Effector memory CD4-positive, alpha-beta T cell (primary cell): ENCODE measurements around the gene RIC8B.
"Not testable (repeated sequence)": the region's sequence is repeated elsewhere in the genome, so short reads cannot be mapped to it uniquely, and the experiment has no call there.

Experiments
- DNase-seq, 3 donors: peaks; one replicate each; pipeline ENCODE4 v3.0.0-alpha.2; 2020
- H3K27ac ChIP-seq: 2 replicates; pipeline ENCODE4 v1.7.0; 2013; ENCODE audit warnings: mild to moderate bottlenecking, low read length, moderate library complexity; ENCODE audit not compliant: insufficient read depth, poor library complexity, severe bottlenecking
- H3K27me3 ChIP-seq: replicated peaks from 2 replicates; pipeline ENCODE4 v1.7.0; 2013; ENCODE audit warnings: mild to moderate bottlenecking, low read length; ENCODE audit not compliant: insufficient read depth, control insufficient read depth, poor library complexity, severe bottlenecking
- H3K36me3 ChIP-seq: 2 replicates; pipeline ENCODE4 v1.7.0; 2013; ENCODE audit warnings: mild to moderate bottlenecking, low read length, moderate library complexity; ENCODE audit not compliant: control insufficient read depth, insufficient read depth
- H3K4me1 ChIP-seq: 2 replicates; pipeline ENCODE4 v1.7.0; 2013; ENCODE audit warnings: low read length, mild to moderate bottlenecking; ENCODE audit not compliant: control insufficient read depth, insufficient read depth, poor library complexity, severe bottlenecking
- H3K4me3 ChIP-seq: 2 replicates; pipeline ENCODE4 v1.7.0; 2013; ENCODE audit warnings: low read length, low read depth, mild to moderate bottlenecking; ENCODE audit not compliant: insufficient read depth, poor library complexity, severe bottlenecking
- H3K9me3 ChIP-seq: 2 replicates; pipeline ENCODE4 v1.7.0; 2013; ENCODE audit warnings: mild to moderate bottlenecking, low read length, moderate library complexity; ENCODE audit not compliant: control insufficient read depth
- total RNA-seq, 3 donors: gene quantifications; one replicate each; lab custom pipeline; 2026; lab: John Stamatoyannopoulos, UW

The RIC8B gene
- total RNA-seq, result 33.0 to 44.3 (median 33.9) reads per million in 3 donors

GRCh38 chr12:106774005-106774807 is at the start of gene RIC8B:
RIC8B (plus strand) TSS chr12:106774682; CDS start chr12:106774746, 64 bp downstream.
- H3K36me3 ChIP-seq, result no peaks in the 10 kb centered on the region
- peaks cover 3% of the 10 kb centered on the region for H3K4me1 ChIP-seq
- H3K9me3 ChIP-seq, result no peaks in the 10 kb centered on the region
- H3K27me3 ChIP-seq, result no peaks in the 10 kb centered on the region
- DNase-seq, result peak; percentile 58 to 70 (median 61)
- H3K4me3 ChIP-seq, result peak within 1 kb of the TSS; percentile 74
- peak within 1 kb of the TSS; percentile 83 for H3K27ac ChIP-seq

DNA sequence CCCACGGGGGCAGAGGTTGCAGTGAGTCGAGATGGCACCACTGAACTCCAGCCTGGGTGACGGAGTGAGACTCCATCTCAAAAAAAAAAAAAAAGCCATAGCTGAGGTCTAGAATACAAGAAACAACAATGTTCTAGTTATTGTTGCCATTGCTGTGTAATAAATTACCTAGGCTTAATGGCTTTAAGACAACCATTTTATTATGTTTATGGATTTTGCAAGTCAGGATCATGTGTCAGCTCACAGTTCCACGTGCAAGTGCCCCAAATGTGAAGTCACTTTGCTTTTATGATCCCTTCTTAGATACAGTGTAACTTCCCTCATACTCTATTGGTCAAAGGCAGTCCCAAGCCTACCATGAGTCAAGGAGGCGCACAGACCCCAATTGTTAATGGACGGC is 49.5 kb upstream of the RIC8B start:
- Histone ChIP-seq H3K36me3 (no peaks in the 10 kb centered on the region), H3K4me1 (no peaks in the 10 kb centered on the region)
- DNase-seq, result no peak

DNA sequence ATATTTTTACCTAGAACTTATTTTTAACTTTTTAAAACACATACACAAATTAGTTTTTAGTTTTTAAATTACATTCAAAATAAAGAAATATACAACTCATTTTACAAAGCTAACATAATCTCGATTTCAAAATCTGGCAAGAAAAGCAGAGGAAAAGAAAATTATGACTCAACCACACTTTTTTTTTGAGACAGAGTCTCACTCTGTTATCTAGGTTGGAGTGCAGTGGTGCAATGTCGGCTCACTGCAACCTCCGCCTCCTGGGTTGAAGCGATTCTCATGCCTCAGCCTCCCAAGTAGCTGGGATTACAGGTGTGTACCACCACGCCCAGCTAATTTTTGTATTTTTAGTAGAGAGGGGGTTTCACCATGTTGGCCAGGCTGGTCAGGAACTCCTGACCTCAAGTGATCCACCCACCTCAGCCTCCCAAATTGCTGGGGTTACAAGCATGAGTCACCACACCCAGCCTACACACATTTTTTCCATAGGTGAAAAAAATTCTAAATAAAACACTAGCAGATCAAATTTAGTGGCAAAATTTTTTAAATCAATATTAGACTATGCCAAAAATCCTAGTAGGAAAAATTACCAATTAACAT is 47.8 kb upstream of the RIC8B start:
- not testable (repeated sequence) for H3K9me3 ChIP-seq, H3K27ac ChIP-seq, H3K4me1 ChIP-seq, H3K27me3 ChIP-seq, H3K36me3 ChIP-seq, H3K4me3 ChIP-seq, DNase-seq

More for the DNA sequence above, 49.5 kb upstream of the RIC8B start:
- Histone ChIP-seq H3K27me3 (no peaks in the 10 kb centered on the region), H3K9me3 (no peaks in the 10 kb centered on the region), H3K4me3 (no peak overlapping the region), H3K27ac (no peak overlapping the region)

DNA sequence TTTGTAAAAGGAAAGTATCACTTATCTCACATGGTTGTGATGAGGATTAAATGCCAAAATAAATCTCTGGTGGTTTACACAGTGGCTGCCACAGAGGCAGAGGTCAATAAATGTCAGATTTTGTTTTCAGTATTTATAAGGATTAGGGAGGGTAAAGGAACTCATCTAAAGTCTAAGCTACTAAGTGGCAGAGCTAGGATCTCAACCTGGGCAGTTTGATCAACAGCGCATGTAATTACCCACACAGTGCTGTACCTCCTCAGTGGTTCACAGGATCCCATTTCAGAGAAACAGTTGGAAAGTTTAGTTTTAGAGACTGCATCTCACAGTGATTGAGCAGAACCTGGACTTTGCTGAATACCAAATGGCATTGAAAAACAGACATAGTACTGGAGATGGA is 44.9 kb upstream of the RIC8B start:
- DNase-seq, result no peak
- Histone ChIP-seq H3K36me3 (no peaks in the 10 kb centered on the region), H3K4me1 (no peaks in the 10 kb centered on the region), H3K9me3 (no peaks in the 10 kb centered on the region), H3K4me3 (no peak overlapping the region), H3K27me3 (no peaks in the 10 kb centered on the region), H3K27ac (no peak overlapping the region)

DNA sequence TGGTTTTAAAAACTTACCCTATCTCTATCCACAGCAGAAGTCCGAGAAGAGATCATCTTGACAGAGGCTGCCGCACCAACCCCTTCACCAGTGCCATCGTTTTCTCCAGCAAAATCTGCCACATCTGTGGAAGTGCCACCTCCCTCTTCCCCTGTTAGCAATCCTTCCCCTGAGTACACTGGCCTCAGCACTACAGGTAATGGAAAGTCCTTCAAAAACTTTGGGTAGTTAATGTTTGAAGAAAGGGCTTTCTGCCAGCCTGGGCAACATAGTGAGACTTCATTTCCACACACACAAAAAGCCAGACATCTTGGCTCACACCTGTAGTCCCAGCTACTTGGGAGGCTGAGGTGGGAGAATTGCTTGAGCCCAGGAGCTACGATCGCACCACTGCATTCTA is 41.6 kb upstream of the RIC8B start:
- Histone ChIP-seq H3K27me3 (no peaks in the 10 kb centered on the region), H3K27ac (no peak overlapping the region), H3K9me3 (no peaks in the 10 kb centered on the region), H3K4me1 (no peaks in the 10 kb centered on the region), H3K4me3 (no peak overlapping the region), H3K36me3 (no peaks in the 10 kb centered on the region)
- DNase-seq, result no peak

GRCh38 chr12:106733660-106734059 is 40.8 kb upstream of the RIC8B start:
- Histone ChIP-seq H3K4me3 (no peak overlapping the region), H3K9me3 (no peaks in the 10 kb centered on the region), H3K27me3 (no peaks in the 10 kb centered on the region), H3K4me1 (no peaks in the 10 kb centered on the region), H3K27ac (no peak overlapping the region), H3K36me3 (no peaks in the 10 kb centered on the region)
- no peak for DNase-seq

GRCh38 chr12:106736051-106736957 is 38.2 kb upstream of the RIC8B start:
- DNase-seq, result peak in 1 of 3 donors; percentile 8

DNA sequence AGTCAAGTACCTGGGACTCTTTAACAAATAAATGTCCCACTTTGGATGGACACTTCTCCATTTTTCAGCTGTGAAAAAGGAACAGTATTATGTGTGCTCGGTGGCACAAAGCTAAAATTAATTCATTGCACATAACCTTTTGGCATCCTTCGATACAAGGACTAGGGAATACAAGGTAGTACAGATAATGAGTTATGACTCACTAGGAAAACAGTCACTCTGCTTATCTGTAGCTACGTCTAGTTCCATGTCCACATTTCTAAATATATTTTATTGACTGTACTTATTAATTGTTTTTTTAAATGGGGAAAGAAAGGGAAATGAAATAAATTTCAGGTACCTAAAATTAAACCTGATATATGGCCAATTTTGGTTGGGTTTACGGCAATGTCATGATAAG is 35.2 kb upstream of the RIC8B start:
- Histone ChIP-seq H3K4me1 (no peaks in the 10 kb centered on the region), H3K4me3 (no peak overlapping the region), H3K36me3 (no peaks in the 10 kb centered on the region), H3K27me3 (no peaks in the 10 kb centered on the region), H3K27ac (no peak overlapping the region), H3K9me3 (no peaks in the 10 kb centered on the region)
- no peak for DNase-seq

More at GRCh38 chr12:106736051-106736957, 38.2 kb upstream of the RIC8B start:
- H3K4me1 ChIP-seq, result no peaks in the 10 kb centered on the region
- H3K4me3 ChIP-seq, result no peak overlapping the region
- no peaks in the 10 kb centered on the region for H3K36me3 ChIP-seq
- H3K27ac ChIP-seq, result no peak overlapping the region
- no peaks in the 10 kb centered on the region for H3K27me3 ChIP-seq
- no peaks in the 10 kb centered on the region for H3K9me3 ChIP-seq

- no peaks in the 10 kb centered on the region for H3K36me3 ChIP-seq
- H3K9me3 ChIP-seq, result no peaks in the 10 kb centered on the region
- no peak for DNase-seq
- H3K27ac ChIP-seq, result no peak overlapping the region
- no peaks in the 10 kb centered on the region for H3K27me3 ChIP-seq
- H3K4me3 ChIP-seq, result no peak overlapping the region
- no peaks in the 10 kb centered on the region for H3K4me1 ChIP-seq
Measured at GRCh38 chr12:106739815-106740530, 34.5 kb upstream of the RIC8B start.
